ENCODE results near the gene DYNC1I2.
A peak's percentile ranks its signal among the peaks of the same experiment; 100 is the strongest.

Gene DYNC1I2

GRCh38 chr2:171785450-171785849, 98.2 kb downstream of the DYNC1I2 start:
- no peak for DNase-seq

- no peak for DNase-seq
Observed at GRCh38 chr2:171787333-171788072, 100.2 kb downstream of the DYNC1I2 start.

- peak; percentile 56 for DNase-seq
Observed at GRCh38 chr2:171788316-171788993, 101.2 kb downstream of the DYNC1I2 start.

GRCh38 chr2:171789956-171790355, 102.7 kb downstream of the DYNC1I2 start:
- DNase-seq, result no peak

- no peak for DNase-seq
Observed at GRCh38 chr2:171791361-171791760, 104.1 kb downstream of the DYNC1I2 start.

- no peak for DNase-seq
Observed at GRCh38 chr2:171792157-171792556, 104.9 kb downstream of the DYNC1I2 start.

- no peak for DNase-seq
Observed at GRCh38 chr2:171792886-171793580, 105.8 kb downstream of the DYNC1I2 start.

- no peak for DNase-seq
Observed at GRCh38 chr2:171793691-171794678, 106.7 kb downstream of the DYNC1I2 start.

- no peak for DNase-seq
Observed at GRCh38 chr2:171794918-171795317, 107.6 kb downstream of the DYNC1I2 start.
